ENCODE results near the gene EEIG2. TPM values are rescaled to one million over a fixed set of nuclear protein-coding genes. Genes with fewer than 3 reads are reported as not detected.

The EEIG2 gene
- total and polyA plus RNA-seq, 9 donors: 5.3 to 37.8 (median 11.3) TPM

GRCh38 chr1:108598340-108598739 lies 38.4 kb downstream of the EEIG2 start:
- intact Hi-C loops (cut with DNase I): no loop called here
- Histone ChIP-seq H3K9me3 (no peaks in the 10 kb centered on the region), H3K4me1 (ENCODE audit: insufficient read depth) (no peaks in the 10 kb centered on the region), H3K36me3 (no peaks in the 10 kb centered on the region), H3K4me3 (no peak overlapping the region), H3K27me3 (no peaks in the 10 kb centered on the region), H3K27ac (no peak overlapping the region)
- DNase-seq: no peak
- 93 to 98% (median 97%) methylated on average over 1 of the region's 1 CpG for WGBS, 3 donors
- TF ChIP-seq EP300 (IDR thresholded peaks at IDR 0.05) (no peak), POLR2A (IDR thresholded peaks at IDR 0.05) (no peak)
- TF ChIP-seq, protein P1, sequence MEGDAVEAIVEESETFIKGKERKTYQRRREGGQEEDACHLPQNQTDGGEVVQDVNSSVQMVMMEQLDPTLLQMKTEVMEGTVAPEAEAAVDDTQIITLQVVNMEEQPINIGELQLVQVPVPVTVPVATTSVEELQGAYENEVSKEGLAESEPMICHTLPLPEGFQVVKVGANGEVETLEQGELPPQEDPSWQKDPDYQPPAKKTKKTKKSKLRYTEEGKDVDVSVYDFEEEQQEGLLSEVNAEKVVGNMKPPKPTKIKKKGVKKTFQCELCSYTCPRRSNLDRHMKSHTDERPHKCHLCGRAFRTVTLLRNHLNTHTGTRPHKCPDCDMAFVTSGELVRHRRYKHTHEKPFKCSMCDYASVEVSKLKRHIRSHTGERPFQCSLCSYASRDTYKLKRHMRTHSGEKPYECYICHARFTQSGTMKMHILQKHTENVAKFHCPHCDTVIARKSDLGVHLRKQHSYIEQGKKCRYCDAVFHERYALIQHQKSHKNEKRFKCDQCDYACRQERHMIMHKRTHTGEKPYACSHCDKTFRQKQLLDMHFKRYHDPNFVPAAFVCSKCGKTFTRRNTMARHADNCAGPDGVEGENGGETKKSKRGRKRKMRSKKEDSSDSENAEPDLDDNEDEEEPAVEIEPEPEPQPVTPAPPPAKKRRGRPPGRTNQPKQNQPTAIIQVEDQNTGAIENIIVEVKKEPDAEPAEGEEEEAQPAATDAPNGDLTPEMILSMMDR (IDR thresholded peaks at IDR 0.05): no peak

DNA sequence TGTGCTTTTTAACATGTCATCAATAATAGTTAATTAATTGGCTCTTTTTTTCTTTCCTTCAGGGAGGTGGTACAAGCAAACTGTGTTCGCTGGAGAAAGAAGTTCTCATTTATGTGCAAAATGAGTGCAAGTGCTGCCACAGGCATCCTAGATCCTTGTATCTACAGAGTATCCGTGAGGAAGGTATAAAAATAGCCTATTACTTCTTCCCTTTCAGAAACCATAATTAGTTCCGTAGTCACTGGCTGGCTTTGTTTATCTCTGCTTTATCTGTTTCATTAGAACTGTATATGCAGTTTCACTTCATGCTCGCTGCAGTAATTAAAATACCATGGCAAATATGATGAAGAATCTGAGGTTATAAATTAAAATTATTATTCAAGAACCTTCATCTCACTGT lies 40.6 kb downstream of the EEIG2 start:
- DNase-seq: no peak
- Histone ChIP-seq H3K27ac (no peak overlapping the region), H3K36me3 (no peaks in the 10 kb centered on the region), H3K4me1 (ENCODE audit: insufficient read depth) (no peaks in the 10 kb centered on the region), H3K9me3 (no peaks in the 10 kb centered on the region), H3K4me3 (no peak overlapping the region), H3K27me3 (no peaks in the 10 kb centered on the region)
- intact Hi-C loops (cut with DNase I): no loop called here
- 72 to 80% (median 74%) methylated on average over 4 of the region's 4 CpGs for WGBS, 3 donors
- TF ChIP-seq EP300 (IDR thresholded peaks at IDR 0.05) (no peak), POLR2A (IDR thresholded peaks at IDR 0.05) (no peak)
- TF ChIP-seq, protein P1 (IDR thresholded peaks at IDR 0.05): no peak

DNA sequence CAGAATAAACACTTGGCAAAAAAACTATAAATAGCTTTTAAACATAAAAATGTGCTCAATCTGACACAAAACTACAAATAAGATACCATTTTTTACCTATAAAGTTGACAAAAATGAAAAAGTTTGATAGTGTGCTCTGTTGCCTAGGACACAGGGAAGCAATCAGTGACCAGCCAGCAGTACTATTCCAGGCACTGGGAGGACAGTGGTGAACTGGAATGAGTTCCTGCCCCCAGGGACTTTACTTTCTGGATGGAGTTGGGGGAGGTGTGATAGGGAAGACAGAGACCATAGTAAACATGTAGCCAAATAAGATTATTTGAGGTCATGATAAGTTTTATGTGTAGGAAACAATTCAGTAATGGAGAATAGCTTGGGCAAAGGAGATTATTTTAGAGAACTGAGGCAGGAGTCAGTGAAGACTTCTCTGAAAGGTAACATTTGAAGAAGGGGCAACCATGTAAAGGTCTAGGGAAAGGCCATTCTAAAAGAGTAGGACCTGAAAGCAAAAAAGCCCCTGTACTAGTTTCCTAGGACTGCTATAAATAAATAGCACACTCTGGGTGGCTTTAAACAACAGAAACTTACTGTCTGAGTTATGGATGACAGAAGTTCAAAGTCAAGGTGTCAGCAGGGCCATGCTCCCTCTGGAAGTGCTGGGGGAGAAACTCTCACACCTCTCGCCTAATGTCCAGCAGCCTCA lies 42.0 kb downstream of the EEIG2 start:
- WGBS, 3 donors: 89 to 100% (median 94%) methylated on average over 1 of the region's 1 CpG
- H3K36me3 ChIP-seq: no peaks in the 10 kb centered on the region
- H3K4me3 ChIP-seq: no peak overlapping the region
- no peak for TF ChIP-seq EP300 (IDR thresholded peaks at IDR 0.05)
- TF ChIP-seq, protein P1 (IDR thresholded peaks at IDR 0.05): no peak
- TF ChIP-seq POLR2A (IDR thresholded peaks at IDR 0.05): no peak
- no peak for DNase-seq
- no peaks in the 10 kb centered on the region for H3K27me3 ChIP-seq
- no peaks in the 10 kb centered on the region for H3K4me1 ChIP-seq (ENCODE audit: insufficient read depth)
- intact Hi-C loops (cut with DNase I): no loop called here
- no peak overlapping the region for H3K27ac ChIP-seq
- no peaks in the 10 kb centered on the region for H3K9me3 ChIP-seq

GRCh38 chr1:108605633-108606032 lies 45.7 kb downstream of the EEIG2 start:
- Histone ChIP-seq H3K4me1 (ENCODE audit: insufficient read depth) (no peaks in the 10 kb centered on the region), H3K4me3 (no peak overlapping the region)

More at GRCh38 chr1:108605633-108606032, 45.7 kb downstream of the EEIG2 start:
- DNase-seq: no peak
- no peaks in the 10 kb centered on the region for H3K9me3 ChIP-seq
- TF ChIP-seq POLR2A (IDR thresholded peaks at IDR 0.05) (no peak), EP300 (IDR thresholded peaks at IDR 0.05) (no peak)
- TF ChIP-seq, protein P1 (IDR thresholded peaks at IDR 0.05): no peak
- no peaks in the 10 kb centered on the region for H3K27me3 ChIP-seq
- no peak overlapping the region for H3K27ac ChIP-seq
- intact Hi-C loops (cut with DNase I): no loop called here
- H3K36me3 ChIP-seq: no peaks in the 10 kb centered on the region
